Adrenal gland (tissue), 12 donors: ENCODE data around the gene OR10A6. TPM values are rescaled to one million over a fixed set of nuclear protein-coding genes. Genes with fewer than 3 reads are reported as not detected.

ENCODE experiments used
- DNase-seq, 7 donors: peaks; one replicate each; pipeline ENCODE4 v3.0.0-alpha.2; 2019 to 2020
- H3K27ac ChIP-seq, 5 donors: fragments of 200-600 bp; sonication (generic) in 4 of 5; 1 replicate in 3 of 5; 2 replicates in 2 of 5; pipeline versions ENCODE4 v1.5.1 to v1.8.0; 2016 to 2020; ENCODE audit warnings: mild to moderate bottlenecking in 1 of 5
- H3K27me3 ChIP-seq: fragments of 200-600 bp; 2 replicates; pipeline ENCODE4 v1.8.0; 2021
- H3K36me3 ChIP-seq, 2 donors: fragments of 200-600 bp; replicated peaks in 1 of 2; 1 replicate in 1 of 2; 2 replicates in 1 of 2; pipeline versions ENCODE4 v1.5.1 to v1.8.0; 2018 to 2022
- H3K4me1 ChIP-seq, 2 donors: fragments of 200-600 bp; replicated peaks in 1 of 2; 1 replicate in 1 of 2; 2 replicates in 1 of 2; pipeline versions ENCODE4 v1.5.1 to v1.8.0; 2018 to 2021
- H3K4me3 ChIP-seq, 4 donors: fragments of 200-600 bp; sonication (generic) in 3 of 4; one replicate each; pipeline ENCODE4 v1.5.1; 2016 to 2018
- H3K9me3 ChIP-seq, 3 donors: fragments of 200-600 bp; sonication (generic) in 1 of 3; replicated peaks in 1 of 3; 1 replicate in 2 of 3; 2 replicates in 1 of 3; pipeline versions ENCODE4 v1.5.1 to v1.8.0; 2016 to 2021
- POLR2A ChIP-seq, 2 donors: fragments of 450-650 bp; IDR thresholded peaks; one replicate each; pipeline ENCODE4 v1.6.1; 2017; ENCODE audit warnings: antibody characterized with exemption in 2 of 2, mild to moderate bottlenecking in 2 of 2, moderate library complexity in 1 of 2
- WGBS, 4 donors: extraction: QIAGEN DNeasy Blood & Tissue Kit in 2 of 4; methylation state at CpG; one replicate each; pipeline versions ENCODE4 v1.1.5 to v1.1.7; 2013 to 2017; 5-methylcytosine and 5-hydroxymethylcytosine counted together
- intact Hi-C, 2 donors: fragments of 100-400 bp; cut with DNase I; formaldehyde crosslinking; loops; one replicate each; pipeline versions ENCODE4 v1.14.1 to v1.15.0; 2022 to 2023
- polyA plus RNA-seq, 3 donors: library from polyadenylated mRNA; stranded (reverse); fragments of 200-250 nt in 2 of 3; fragments of 350-450 nt in 1 of 3; fragmentation: Illumina TruSeq in 1 of 3; extraction: RNeasy Lipid Tissue Mini Kit (QIAGEN cat#74804) in 1 of 3; gene quantifications; one replicate each; pipeline ENCODE4 v1.2.3, GENCODE V29; 2013 to 2014
- total RNA-seq, 9 donors: library from RNA; depleted of rRNA in 4 of 9; stranded (reverse); fragments of >200 nt in 4 of 9; fragments of 120-200 nt in 1 of 9; fragmentation: NEBNext Ultra II Directional in 1 of 9; extraction: Animal tissue kit (Norgen Biotek cat#: 25700) in 1 of 9; gene quantifications; one replicate each; pipeline versions ENCODE4 v1.1.0 to v1.2.4, GENCODE V29; 2013 to 2023
- TF ChIP-seq, protein P1 (sequence below), 6 experiments: fragments of 450-650 bp in 4 of 6; fragments of 200-600 bp in 2 of 6; sonication (generic) in 1 of 6; IDR thresholded peaks; 1 replicate in 5 of 6; 2 replicates in 1 of 6; pipeline versions ENCODE4 v1.5.1 to v1.8.0; 2016 to 2021; ENCODE audit warnings: antibody characterized with exemption in 6 of 6, mild to moderate bottlenecking in 2 of 6, moderate library complexity in 1 of 6
- donor health status: healthy with polysubstance abuse.
- donor health status: Bipolar disorder and iron deficiency.
- donor health status: DM: yes; HTN: yes; CAD: no.
- donor health status: DM: no; HTN: no; CAD: no.
- donor health status: DM: no; HTN: no; CAD: no.
- donor health status: DM: yes; HTN: yes; CAD: no.

OR10A6 gene
- total and polyA plus RNA-seq, 12 donors: not detected

- Histone ChIP-seq H3K9me3 (no peaks in the 10 kb centered on the region), H3K27me3 (no peaks in the 10 kb centered on the region), H3K4me1 (no peaks in the 10 kb centered on the region), H3K4me3 (no peak overlapping the region), H3K36me3 (no peaks in the 10 kb centered on the region), H3K27ac (no peak overlapping the region)
- intact Hi-C loops: no loop called here
- no peak for DNase-seq
- 64 to 81% (median 68%) methylated on average over 1 of the region's 1 CpG for WGBS, 4 donors
- TF ChIP-seq, protein P1, sequence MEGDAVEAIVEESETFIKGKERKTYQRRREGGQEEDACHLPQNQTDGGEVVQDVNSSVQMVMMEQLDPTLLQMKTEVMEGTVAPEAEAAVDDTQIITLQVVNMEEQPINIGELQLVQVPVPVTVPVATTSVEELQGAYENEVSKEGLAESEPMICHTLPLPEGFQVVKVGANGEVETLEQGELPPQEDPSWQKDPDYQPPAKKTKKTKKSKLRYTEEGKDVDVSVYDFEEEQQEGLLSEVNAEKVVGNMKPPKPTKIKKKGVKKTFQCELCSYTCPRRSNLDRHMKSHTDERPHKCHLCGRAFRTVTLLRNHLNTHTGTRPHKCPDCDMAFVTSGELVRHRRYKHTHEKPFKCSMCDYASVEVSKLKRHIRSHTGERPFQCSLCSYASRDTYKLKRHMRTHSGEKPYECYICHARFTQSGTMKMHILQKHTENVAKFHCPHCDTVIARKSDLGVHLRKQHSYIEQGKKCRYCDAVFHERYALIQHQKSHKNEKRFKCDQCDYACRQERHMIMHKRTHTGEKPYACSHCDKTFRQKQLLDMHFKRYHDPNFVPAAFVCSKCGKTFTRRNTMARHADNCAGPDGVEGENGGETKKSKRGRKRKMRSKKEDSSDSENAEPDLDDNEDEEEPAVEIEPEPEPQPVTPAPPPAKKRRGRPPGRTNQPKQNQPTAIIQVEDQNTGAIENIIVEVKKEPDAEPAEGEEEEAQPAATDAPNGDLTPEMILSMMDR (IDR thresholded peaks at IDR 0.05): no peak
Measured at GRCh38 chr11:7967097-7967496, 36.0 kb upstream of the OR10A6 start.

DNA sequence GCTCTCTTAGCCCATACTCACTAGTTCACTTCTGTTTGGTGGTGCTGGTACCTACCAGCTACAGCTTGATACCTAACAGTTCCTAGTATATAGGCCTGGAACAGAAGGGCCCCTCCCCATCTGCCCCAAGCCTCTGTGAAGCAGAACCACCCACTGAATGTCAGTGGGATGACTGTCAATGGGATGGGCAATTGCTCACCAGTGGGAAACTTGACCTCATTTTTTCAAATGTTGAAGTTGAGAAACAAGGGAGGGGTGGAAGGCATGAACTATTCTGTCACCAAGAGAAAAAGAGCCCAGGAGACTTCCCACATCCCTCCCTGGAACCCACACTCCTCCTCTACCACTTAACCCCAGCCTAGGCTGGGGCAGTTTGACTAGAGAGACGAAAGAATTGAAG is 34.3 kb upstream of the OR10A6 start, which contains the start of gene NLRP10:
TSS of gene NLRP10 (minus strand) at position 62 of the 400 bp plus-strand sequence. CDS start 1,952 bp downstream, outside the sequence.
- H3K9me3 ChIP-seq: no peaks in the 10 kb centered on the region
- H3K4me1 ChIP-seq: no peaks in the 10 kb centered on the region
- no peaks in the 10 kb centered on the region for H3K27me3 ChIP-seq
- H3K36me3 ChIP-seq: no peaks in the 10 kb centered on the region
- H3K27ac ChIP-seq: no peak within 1 kb of the TSS
- WGBS, 4 donors: 69 to 89% (median 78%) methylated on average over 1 of the region's 1 CpG
- H3K4me3 ChIP-seq: no peak within 1 kb of the TSS
- TF ChIP-seq, protein P1 (IDR thresholded peaks at IDR 0.05): no peak
- no peak for TF ChIP-seq POLR2A (IDR thresholded peaks at IDR 0.05)
- intact Hi-C loops: no loop called here
- no peak for DNase-seq

DNA sequence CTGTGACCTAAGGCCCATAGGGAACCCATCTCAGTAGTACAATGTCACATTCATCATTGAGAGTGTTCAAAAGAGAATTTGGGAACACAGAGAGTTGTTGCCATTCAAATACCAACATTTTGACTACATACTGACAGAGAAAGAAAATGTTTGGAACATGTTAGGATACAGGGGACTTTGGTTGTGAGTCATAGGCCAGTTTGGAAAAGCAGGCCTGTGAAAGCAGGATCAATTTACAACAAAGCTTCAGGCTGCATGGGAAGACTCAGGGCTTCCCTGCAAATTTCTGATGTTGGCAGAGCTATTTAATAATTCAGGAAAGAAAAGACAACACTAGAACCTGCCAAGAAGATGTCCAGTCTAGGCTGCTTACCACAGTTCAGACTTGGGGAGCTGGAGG is 33.8 kb upstream of the OR10A6 start:
- DNase-seq: no peak
- Histone ChIP-seq H3K4me1 (no peaks in the 10 kb centered on the region), H3K27ac (no peak overlapping the region), H3K4me3 (no peak overlapping the region), H3K27me3 (no peaks in the 10 kb centered on the region), H3K36me3 (no peaks in the 10 kb centered on the region), H3K9me3 (no peaks in the 10 kb centered on the region)
- TF ChIP-seq, protein P1 (IDR thresholded peaks at IDR 0.05): no peak
- no peak for TF ChIP-seq POLR2A (IDR thresholded peaks at IDR 0.05)
- intact Hi-C loops: no loop called here

DNA sequence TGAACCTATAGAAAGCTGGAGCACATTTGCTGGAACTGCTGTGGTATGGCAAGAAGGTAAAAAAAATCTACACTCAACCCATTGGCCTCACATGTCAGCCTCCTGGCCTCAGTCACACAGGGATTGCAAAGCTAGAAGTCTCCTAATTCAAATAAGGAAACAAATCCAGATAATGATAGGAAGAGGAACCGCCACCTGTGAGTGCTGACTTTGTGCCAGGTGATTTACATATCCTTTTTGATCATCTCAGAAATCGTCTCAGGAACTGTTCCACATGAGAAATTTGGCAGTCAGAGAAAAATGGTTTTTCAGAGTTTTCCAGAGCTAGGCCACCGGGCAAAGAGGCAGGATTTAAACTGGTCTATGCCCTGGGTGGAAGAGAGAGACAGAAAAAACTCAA is 33.2 kb upstream of the OR10A6 start:
- WGBS, 4 donors: 55 to 79% (median 66%) methylated on average over 3 of the region's 3 CpGs
- TF ChIP-seq POLR2A (IDR thresholded peaks at IDR 0.05): no peak
- TF ChIP-seq, protein P1 (IDR thresholded peaks at IDR 0.05): no peak
- Histone ChIP-seq H3K27ac (no peak overlapping the region), H3K4me3 (no peak overlapping the region), H3K36me3 (no peaks in the 10 kb centered on the region), H3K4me1 (no peaks in the 10 kb centered on the region), H3K27me3 (no peaks in the 10 kb centered on the region), H3K9me3 (no peaks in the 10 kb centered on the region)
- no peak for DNase-seq
- intact Hi-C loops: no loop called here
